H1 (cell line): ENCODE data around the gene ANKRD11. TPM values are rescaled to one million over a fixed set of nuclear protein-coding genes. Genes with fewer than 3 reads are reported as not detected.

Experiments
- BACH1 ChIP-seq: IDR thresholded peaks from 2 replicates; pipeline ENCODE4 v1.6.1; 2012; ENCODE audit warnings: low read length, improper control_type of control experiment
- CHD1 ChIP-seq: IDR thresholded peaks from 2 replicates; pipeline ENCODE4 v1.6.1; 2012; ENCODE audit warnings: low read depth, low read length, improper control_type of control experiment
- CTBP2 ChIP-seq: IDR thresholded peaks from 2 replicates; pipeline ENCODE4 v1.7.0; 2011; ENCODE audit warnings: borderline replicate concordance, mild to moderate bottlenecking, moderate library complexity, mixed read lengths, low read length; ENCODE audit not compliant: insufficient read depth, insufficient read length
- PHF8 ChIP-seq: fragments of 200-600 bp; sonication (generic); conservative IDR thresholded peaks from 2 replicates; pipeline ENCODE4 v1.7.1; 2012; ENCODE audit warnings: low read depth, mild to moderate bottlenecking, inconsistent platforms, low read length, moderate library complexity
- POU5F1 ChIP-seq: IDR thresholded peaks from 2 replicates; pipeline ENCODE4 v1.6.1; 2011; ENCODE audit warnings: low read depth, mild to moderate bottlenecking, low read length, moderate library complexity
- RAD21 ChIP-seq, 2 experiments: IDR thresholded peaks in 1 of 2; conservative IDR thresholded peaks in 1 of 2; 2 replicates each; pipeline ENCODE4 v1.6.1; 2011; ENCODE audit warnings: low read depth in 2 of 2, low read length in 2 of 2, improper control_type of control experiment in 1 of 2, inconsistent platforms in 1 of 2, mild to moderate bottlenecking in 1 of 2, moderate library complexity in 1 of 2
- RFX5 ChIP-seq: IDR thresholded peaks from 2 replicates; pipeline ENCODE4 v1.6.1; 2011; ENCODE audit warnings: low read depth, low read length, improper control_type of control experiment, borderline replicate concordance
- polyA plus RNA-seq, 7 experiments: library from polyadenylated mRNA; depleted of rRNA in 3 of 7; stranded (reverse) in 5 of 7; unstranded in 2 of 7; fragments of >200 nt in 5 of 7; fragments of 200-250 nt in 2 of 7; gene quantifications; 1 replicate in 5 of 7; 2 replicates in 1 of 7; 4 replicates in 1 of 7; pipeline versions ENCODE4 v1.2.1 to v1.2.3, GENCODE V29; 2011 to 2013; ENCODE audit warnings: missing spikeins in 2 of 7, mixed read lengths in 2 of 7
- total RNA-seq: library from RNA; stranded (reverse); fragmentation: NEBNext Ultra II Directional; extraction: Animal tissue kit (Norgen Biotek cat#: 25700); gene quantifications from 2 replicates; pipeline ENCODE4 v1.2.1, GENCODE V29; 2021
- TF ChIP-seq, protein P1 (sequence below), 3 experiments: IDR thresholded peaks; 1 replicate in 2 of 3; 2 replicates in 1 of 3; pipeline versions ENCODE4 v1.5.1 to v1.6.1; 2011; ENCODE audit warnings: low read length in 3 of 3, mild to moderate bottlenecking in 3 of 3, inconsistent platforms in 2 of 3, low read depth in 1 of 3, moderate library complexity in 1 of 3; ENCODE audit not compliant: insufficient read depth in 1 of 3; ENCODE audit errors: control extremely low read depth in 1 of 3
- TF ChIP-seq, protein P2 (sequence below): IDR thresholded peaks from 2 replicates; pipeline ENCODE4 v1.6.1; 2012; ENCODE audit warnings: inconsistent platforms

The ANKRD11 gene
- total and polyA plus RNA-seq, 2 of the 8 experiments (the other 6 are each of a cell fraction or from before 2014, with no cell fraction given), result 46.5 to 142 TPM

DNA sequence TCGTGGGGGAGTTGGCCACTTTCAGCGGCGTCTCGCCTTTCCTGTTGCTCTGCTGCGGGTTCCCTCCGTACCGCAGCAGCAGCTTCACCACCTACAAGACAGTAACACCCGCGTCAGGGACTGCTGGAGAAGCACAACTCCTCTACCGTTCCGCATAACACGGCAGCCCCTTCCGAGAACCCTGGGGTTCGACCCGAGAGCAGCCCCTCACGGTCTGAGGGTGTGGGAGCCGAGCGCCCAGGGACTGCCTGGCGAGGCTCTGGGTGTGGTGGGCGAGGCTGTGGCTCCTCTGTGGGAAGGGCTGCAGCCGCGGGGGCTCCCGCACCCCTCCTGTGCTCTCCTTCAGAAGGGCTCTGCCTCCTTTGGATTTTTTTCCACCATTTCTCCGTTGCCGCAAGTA is 204.3 kb downstream of the ANKRD11 start (continued):
- TF ChIP-seq, protein P1, sequence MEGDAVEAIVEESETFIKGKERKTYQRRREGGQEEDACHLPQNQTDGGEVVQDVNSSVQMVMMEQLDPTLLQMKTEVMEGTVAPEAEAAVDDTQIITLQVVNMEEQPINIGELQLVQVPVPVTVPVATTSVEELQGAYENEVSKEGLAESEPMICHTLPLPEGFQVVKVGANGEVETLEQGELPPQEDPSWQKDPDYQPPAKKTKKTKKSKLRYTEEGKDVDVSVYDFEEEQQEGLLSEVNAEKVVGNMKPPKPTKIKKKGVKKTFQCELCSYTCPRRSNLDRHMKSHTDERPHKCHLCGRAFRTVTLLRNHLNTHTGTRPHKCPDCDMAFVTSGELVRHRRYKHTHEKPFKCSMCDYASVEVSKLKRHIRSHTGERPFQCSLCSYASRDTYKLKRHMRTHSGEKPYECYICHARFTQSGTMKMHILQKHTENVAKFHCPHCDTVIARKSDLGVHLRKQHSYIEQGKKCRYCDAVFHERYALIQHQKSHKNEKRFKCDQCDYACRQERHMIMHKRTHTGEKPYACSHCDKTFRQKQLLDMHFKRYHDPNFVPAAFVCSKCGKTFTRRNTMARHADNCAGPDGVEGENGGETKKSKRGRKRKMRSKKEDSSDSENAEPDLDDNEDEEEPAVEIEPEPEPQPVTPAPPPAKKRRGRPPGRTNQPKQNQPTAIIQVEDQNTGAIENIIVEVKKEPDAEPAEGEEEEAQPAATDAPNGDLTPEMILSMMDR (IDR thresholded peaks at IDR 0.05; ENCODE audit: control extremely low read depth in 1 of 3, insufficient read depth in 1 of 3, low read depth in 1 of 3, low read length in 3 of 3), result no peak
- no peak for TF ChIP-seq CTBP2
- TF ChIP-seq, protein P2, sequence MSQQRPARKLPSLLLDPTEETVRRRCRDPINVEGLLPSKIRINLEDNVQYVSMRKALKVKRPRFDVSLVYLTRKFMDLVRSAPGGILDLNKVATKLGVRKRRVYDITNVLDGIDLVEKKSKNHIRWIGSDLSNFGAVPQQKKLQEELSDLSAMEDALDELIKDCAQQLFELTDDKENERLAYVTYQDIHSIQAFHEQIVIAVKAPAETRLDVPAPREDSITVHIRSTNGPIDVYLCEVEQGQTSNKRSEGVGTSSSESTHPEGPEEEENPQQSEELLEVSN, result no peak
- TF ChIP-seq RAD21 (IDR thresholded peaks at IDR 0.05 in 1 of 2, conservative IDR thresholded peaks at IDR 0.05 in 1 of 2; ENCODE audit: low read depth in 2 of 2, low read length in 2 of 2), result no peak
- no peak for TF ChIP-seq RFX5
- no peak for TF ChIP-seq BACH1
- no peak for TF ChIP-seq PHF8
- no peak for TF ChIP-seq POU5F1
- no peak for TF ChIP-seq CHD1
